GM19372 (cell line): ENCODE results near the gene AGXT.

Experiments
- ATAC-seq: cut with Tn5 transposase; IDR thresholded peaks from one replicate; pipeline ENCODE4 v1.9.1; 2021; ENCODE audit warnings: mild to moderate bottlenecking, low read depth, moderate library complexity; ENCODE audit not compliant: unreplicated experiment

The AGXT gene

DNA sequence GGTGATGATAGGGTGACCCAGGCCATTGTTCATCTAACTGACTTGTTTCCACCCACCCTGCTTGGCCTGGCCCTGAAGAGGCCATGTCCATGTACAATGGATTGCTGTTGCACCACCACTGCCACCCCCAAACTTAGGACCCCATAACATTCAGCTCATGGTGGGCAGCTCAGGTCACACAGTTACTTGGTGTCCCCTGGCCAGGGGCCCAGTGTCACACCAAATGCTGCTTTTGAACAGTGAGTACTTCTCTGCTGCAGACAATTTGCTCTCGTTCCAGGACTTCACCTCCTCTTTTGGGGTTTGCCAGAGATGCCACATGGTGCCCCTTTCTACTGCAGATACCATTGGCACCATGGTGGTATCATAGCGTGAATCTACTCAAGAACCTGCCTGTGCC lies 15.6 kb downstream of the AGXT start:
- ATAC-seq, result no peak

DNA sequence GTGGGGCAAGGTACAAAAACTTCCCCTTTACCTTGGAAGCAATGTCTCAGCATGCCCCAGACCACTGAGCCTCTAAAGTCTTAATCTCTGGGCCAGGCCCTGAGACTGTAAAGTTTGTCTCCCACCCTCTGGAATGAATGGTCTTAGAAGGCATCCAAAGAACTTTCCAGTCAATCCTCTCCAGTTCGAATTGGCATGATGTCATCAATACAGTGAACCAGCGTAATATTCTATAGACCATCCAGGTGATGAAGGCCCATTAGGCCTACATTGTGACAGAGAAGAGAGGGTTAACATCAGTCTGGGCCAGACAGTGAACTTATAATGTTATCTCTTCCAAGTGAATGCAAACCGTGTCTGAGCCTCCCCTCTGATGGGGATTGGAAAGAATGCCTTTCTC lies 16.1 kb downstream of the AGXT start:
- no peak for ATAC-seq

DNA sequence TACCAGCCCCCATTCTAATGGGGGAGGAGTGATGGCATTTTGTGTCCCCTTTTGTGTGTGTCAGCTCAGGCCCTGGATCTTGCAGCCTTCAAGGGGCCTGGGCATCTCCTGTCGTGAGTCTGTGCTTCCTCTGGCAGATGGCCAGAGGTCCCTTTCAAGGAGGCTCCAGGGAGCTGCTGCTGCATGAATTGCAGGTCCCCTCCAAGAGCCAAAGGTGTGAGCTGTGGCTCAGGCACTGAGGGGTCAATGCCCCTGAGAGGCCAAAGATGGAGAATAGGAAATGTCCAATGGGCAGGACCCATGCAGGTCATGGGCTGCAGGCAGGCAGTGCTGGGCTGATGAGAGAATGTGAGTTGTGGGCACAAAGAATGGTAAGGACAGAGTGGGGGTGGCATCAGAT lies 16.9 kb downstream of the AGXT start:
- ATAC-seq, result no peak

DNA sequence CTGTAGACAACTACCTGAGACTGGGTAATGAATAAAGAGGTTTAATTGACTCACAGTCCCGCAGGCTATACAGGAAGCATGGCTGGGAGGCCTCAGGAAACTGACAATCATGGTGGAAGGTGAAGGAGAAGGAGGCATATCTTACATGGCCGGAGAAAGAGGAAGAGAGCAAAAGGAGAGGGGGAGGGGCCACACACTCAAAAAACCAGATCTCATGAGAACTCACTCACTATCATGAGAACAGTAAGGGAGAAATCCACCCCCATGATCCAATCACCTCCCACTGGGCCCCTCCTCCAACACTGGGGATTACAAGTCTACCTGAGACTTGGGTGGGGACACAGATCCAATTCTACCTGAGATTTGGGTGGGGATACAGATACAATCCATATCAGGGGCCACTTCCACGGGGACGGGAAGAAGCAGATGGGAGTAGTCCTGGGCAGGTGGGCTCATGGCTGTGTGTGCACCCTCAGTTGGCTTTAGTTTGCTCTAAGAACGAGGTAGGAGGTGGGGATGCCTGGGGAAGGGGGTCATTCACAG lies 17.5 kb downstream of the AGXT start:
- ATAC-seq, result no peak

DNA sequence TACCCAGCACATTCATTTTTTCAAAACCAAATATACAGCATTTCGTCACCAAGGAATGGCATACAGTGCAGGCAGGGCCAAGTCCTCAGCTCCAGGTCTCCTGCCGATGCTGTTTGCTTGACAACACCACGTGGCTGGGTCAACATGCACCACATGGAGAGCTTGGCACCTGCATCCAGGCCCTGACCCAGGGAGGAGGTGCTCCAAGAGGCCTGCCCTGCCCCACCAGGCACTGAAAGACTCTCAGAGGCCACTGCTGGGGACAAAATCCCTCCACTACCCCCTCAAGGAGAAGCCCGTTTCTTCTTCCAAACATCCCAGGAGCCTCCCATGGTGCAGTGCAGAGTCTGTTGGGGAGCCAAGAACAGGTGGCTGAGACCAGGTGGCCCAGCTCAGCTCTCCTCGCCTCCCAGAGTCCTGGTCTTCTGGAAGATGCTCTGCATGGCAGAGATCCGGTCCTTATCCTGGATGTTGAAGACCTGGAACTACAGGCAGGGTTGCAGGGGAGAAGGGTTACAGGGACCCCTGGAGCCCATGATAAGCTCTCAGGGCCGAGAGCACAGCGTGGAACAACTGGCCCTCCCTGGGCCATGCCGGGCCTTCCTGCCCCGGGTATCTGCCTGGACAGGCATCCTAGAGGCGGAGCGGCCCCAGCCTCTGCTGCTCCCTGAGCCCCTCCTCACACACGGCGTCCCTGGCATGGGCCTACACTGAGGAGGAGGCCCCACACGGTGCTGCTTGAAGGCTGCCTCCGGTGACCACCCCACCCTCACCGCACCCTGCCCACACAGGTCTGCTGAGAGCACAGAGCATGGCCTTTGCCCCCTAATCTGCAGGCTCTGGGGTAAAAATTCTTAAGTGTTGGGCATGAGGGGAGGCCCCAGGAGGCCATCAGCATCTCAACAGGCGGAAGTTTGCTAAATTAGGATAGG lies 18.3 kb downstream of the AGXT start:
- ATAC-seq, result no peak

DNA sequence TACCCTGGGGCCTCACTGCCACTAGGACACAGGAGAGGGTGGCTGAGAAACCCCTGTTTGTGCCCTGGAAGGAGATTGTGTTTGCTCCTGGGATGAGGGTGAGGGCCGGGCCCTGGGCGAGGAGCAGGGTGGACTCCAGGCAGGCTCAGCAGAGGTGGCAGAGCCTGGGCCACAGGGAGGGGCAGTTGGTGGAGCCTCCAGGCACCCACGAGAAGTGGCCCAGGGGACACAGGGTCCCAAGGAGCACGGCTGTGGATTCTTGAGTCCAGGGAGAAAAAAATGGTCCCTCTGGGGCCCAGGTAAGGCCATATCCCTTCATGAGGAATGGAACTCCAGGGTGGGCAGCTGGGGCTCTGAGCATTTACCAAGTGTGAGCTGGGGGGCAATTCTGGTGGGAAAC lies 19.0 kb downstream of the AGXT start:
- ATAC-seq, result no peak

DNA sequence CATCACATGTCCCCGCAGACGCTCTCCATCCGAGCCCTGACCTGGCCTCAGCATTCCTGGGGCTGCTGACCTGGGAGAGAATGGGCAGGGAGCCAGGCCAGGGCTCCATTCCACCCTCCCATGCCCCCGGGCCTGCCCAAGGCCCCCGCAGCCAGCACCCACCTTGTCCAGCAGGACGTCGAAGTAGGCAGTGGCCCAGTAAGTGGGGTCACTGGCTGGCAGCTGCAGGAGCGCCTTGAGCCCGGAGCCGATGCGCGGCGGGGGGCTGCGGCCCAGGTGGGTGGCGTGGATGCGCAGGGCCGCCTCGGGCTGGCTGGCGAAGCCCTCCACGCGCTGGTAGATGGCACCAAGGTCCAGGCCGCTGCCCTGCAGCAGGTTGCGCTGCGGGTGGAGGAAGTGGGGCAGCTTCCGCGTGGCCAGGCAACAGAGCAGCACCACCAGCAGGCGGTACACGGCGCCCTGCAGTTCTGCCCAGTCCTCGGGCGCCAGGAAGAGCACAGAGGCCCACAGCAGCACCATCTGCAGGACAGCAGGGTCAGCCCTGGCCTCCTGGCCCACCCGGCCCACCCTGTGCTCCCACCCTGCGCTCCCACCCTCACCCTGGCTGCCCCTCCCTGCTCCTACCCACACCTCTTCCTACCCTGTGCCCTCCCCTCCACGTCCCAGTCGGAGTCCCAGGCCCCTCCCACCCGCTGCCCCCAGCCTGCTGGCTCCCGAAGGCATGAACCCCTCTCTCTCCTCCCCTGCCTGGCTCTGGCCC lies 19.7 kb downstream of the AGXT start:
- no peak for ATAC-seq

DNA sequence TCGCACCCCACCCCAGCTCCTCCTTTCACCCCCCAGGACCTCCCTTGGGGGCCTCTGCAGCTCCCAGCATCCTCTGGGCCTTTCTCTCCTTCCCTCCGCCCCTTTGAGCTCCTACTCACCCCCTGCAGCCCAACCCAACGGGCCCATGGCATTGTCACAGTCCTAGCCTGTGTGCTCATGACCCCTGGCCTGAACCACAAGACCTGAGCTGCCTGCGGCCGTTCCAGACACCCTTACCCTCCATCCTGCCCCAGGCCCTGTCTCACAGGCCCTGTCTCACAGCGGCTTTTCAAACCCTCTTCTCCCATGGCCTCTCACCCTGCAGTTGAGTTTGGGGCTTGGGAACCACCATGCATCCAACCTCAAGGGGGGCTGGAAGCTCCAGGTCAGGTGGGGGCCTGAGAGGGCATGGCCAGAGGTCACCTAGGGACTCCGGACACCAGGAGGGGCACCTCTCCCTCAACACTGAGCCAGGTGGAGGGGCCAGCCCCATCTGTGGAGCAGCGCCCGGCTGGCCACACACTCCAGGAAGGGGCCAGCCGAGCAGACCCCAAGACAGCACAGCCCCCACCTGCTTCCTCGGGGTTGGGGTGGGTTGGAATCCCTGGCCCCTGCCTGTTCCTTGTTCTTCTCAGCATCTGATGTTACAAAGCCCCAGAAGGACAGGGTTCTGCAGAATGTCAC lies 20.4 kb downstream of the AGXT start:
- ATAC-seq, result no peak

DNA sequence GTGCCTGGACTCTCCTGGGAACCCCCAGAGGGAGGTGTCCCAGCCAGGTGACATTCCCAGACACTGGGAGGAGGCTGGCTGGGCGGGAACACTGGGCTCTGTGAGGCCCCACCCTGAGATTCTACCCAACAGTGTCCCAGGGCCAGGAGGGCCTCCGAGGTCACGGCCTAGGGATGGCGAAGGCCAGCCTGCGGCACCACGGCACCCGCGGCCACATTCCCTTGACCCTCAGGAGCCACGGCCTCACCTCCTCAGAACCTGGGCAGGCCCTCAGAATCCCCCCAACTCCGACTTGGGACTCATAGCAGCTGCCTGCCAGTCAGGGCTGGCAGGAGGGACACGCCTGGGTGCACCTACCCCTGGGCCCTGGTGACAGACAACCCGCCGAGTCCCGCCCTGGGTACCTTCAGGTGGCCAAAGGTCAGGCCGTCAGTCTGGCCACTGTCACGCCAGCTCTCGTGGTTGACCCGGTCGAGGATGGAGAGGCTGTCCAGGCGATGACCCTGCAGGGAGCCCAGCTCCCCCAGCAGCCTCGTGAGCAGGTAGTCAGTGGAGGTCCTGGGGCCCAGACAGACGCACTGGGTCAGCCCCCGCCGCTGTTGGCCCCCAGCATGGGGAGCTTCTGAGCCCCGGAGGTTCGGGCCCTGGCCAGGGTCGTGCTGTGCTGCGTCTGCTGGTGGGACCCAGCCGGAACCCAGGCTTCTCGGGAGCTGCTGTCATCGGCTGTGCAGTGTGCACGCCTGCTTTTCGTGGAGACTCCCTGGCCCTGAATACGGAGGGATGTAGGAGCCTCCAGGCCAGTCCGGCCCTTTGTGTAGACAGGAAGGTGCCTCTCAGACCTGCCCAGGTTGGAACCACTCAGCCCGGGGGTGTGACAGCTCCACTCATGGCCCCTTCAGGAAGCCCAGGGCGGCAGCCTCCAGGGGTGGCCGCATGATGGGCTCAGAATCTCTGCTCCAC lies 21.3 kb downstream of the AGXT start:
- no peak for ATAC-seq

DNA sequence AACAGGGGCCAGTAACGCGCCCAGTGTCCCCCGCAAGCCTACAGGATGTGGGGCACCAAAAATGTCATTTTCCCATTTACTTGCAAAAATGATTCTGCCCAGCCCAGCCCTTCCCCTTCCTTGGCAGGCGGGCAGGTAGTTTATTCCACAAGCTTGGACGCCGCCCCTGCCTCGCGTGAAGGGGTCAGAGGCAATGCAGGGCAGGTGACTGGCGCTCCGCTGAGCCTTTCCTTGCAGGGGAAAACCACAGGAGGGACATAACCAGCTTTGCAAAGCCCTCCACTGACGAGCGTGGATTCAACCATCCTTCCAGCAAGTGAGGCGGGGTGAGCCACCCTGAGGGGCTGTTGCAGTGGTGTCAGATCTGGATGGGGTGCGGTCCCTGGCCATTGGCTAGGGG lies 22.1 kb downstream of the AGXT start:
- no peak for ATAC-seq

DNA sequence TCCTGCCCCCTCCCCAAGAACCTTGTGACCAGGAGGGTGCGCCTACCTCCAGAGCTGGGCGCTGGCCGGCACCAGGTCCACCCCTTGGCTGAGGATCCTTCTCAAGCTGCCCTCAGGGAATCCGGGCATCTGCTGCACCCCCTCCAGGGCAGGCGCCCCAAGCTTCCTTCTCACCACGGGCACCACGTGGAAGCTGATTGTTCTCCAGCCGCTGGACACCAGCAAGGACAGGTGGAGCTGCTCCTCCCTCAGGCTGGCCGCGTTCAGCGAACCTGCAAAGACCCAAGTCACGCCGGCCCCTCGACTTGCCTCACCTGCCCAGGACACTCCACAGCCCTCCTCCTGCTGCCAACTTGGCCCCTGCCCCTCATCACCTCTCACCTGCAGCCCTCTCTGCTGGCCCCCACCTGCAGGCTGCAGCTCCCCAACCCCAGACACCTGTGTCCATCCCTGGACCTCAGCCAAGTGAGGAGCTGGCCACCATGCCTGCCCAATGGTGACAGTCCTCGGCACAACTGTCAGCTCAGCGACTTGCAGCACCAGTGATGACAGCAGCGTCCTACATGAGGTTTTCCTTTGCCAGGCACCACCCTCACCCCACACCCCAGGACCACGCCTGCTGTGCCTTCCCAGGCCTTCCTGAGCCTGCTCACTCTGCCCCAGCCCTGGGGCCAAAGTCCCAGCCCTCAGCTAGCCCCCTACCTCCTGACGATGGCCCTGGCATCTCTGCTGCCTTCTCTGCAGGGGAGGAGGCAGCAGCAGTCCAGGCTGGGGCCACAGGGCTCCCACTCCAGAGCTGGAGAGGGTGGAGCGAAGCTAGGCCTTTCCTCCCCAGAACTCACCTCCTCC lies 23.1 kb downstream of the AGXT start:
- no peak for ATAC-seq

DNA sequence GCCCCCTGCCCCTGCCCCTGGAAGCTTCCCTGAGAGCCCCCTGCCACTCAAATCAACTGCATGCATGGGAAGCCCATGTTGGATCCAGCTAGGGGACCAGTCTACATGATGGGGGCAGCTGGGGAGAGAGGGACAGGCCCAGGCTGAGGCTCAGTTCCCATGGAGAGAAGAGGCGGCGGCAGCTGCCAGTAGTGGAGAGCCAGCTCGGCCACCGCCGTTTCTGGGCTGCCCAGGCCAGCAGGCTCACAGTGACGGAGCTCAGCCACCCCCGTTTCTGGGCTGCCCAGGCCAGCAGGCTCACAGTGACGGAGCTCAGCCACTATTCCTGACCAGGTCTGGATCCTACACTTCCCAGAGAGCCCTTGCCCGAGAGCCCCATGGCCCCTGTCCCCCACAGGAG lies 23.7 kb downstream of the AGXT start:
- no peak for ATAC-seq

DNA sequence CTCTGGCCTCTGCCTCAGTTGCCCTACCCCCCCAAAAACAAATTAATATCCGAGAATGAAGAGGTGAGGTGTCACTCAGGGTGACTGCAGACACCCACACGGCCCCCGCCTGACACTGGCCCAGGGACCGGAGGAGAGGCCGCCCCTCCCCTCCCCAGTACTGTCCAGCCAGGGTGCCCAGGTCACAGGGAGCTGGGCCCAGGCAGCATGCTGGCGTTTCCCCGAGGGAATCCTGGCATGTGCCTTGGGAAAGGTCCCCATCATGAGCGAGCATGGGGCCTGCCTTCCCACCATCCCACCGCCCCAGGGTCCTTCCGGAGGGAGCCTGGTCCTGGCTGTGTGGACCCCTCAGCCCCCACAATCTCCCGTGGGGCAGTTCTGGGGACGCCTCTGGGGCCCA lies 24.3 kb downstream of the AGXT start:
- no peak for ATAC-seq

DNA sequence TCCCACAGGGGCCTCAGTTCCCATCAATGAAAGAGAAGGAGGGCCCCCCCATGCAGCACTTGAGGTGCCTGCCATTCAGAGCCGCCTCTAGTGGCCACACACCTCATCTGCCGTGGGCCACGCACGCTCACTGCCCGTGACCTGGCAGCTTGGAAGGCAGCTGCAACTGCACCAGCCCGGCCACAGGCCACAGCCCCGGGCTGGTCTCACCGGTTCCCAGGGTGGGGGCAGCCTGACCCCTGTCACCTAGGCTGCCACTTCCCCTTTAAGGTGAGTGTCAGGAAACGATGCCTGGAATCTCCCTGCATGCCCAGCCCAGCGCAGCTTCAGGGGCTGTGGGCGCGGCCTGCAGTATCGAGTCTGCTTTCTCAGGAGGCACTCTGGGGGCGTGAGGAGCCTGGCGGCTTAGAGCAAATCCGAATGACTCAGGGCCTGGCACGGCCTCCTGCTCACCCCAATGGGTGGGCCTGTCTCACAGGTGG lies 24.8 kb downstream of the AGXT start:
- no peak for ATAC-seq

DNA sequence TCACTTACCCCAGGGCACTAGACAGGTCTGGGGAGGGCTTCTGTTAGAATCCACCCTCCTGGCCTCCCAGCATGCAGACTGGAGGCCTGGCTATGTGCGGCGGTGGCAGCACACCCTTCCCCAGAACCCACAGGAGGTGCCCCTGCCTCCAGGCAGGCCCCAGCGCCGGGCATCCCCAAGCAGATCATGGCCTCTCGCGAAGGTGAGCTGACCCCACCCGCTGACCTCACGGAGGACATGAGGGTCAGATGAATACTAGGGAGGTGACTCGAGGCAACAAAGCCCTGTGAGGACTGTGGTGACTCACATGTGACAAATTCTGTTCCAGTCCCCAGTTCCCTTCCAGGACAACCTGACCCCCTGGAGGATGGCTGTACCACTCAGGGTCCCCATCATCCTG lies 25.4 kb downstream of the AGXT start:
- no peak for ATAC-seq

DNA sequence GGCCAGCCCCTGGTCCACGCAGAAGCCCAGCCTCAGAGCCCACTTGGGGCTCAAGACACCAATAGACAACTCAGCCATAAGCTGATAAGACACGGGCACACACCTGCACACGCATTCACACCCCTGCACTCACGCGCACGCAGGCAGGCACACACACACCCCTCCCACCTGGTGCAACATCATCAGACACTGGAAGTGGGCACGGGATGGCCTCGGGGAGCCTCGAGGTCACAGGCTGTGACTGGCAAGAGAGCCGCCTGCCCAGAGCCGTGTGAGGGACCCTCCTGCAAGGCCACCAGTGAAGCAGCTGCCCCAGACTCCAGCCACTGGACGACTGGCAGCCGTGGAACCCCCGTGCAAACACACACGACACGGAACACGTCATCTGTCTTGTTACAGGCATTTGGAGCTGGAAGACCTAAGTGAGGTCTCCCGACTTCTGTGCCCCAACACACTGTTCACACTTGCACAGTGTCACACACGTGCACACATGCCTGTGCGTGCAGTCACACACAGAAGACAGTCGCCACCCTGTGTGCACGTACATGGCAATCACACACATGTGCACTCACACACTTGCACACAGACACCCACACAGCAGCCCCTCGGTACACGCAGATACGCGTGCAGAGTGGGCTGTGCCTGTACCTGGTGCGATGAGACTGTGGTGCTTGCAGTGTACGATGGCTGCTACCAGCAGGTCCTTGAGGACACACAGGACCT lies 26.4 kb downstream of the AGXT start:
- no peak for ATAC-seq

DNA sequence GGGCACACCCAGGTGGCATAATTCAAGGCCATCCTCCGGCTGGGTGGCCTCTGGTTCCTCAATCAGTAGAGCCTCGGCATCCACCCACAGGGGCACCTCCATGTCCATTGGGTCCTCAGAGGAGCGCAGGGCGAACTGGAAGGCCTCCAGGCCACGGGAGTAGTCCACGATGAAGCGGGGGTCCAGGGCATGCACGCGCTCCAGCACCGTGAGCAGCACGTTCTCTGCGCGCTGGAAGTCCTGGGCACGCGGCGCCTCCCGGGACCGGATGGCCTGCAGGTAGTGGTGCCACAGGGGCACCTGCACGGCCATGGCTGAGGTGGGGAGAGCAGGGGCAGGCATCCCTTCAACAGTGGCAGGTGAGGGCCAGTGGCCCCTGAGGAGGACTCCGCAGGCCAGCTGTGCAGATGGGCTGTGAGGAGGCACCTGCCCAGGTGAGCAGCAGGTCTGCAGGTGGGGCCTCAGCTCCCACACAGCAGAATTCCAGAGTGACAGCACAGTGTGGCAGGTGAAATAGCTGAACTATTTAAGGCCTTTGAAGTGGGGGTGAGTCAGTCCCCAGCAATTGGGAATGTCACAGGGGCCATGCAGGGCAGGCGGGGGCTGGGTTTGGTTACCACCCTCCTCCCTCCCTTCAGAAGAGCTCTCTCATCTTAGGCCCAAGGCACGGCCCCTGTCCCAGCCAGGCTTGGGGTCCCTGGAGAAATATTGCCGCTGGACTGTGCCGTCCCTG lies 27.2 kb downstream of the AGXT start, which contains the start of gene MAB21L4:
TSS of gene MAB21L4 (minus strand) at position 501 of the 733 bp plus-strand sequence. CDS start at position 342, 159 bp downstream.
- ATAC-seq, result no peak
